Loucy (cell line): ENCODE results near the gene STX8.

ENCODE experiments used
- EZH2phosphoT487 ChIP-seq: fragments of 200-600 bp; IDR thresholded peaks from 2 replicates; pipeline ENCODE4 v1.6.1; 2018; ENCODE audit warnings: antibody characterized with exemption, mild to moderate bottlenecking, moderate library complexity, borderline replicate concordance
- TF ChIP-seq, protein P1 (sequence below): fragments of 200-600 bp; sonication (generic); conservative IDR thresholded peaks from 2 replicates; pipeline ENCODE4 v1.5.1; 2014; ENCODE audit warnings: mild to moderate bottlenecking, antibody characterized with exemption, low read length

DNA sequence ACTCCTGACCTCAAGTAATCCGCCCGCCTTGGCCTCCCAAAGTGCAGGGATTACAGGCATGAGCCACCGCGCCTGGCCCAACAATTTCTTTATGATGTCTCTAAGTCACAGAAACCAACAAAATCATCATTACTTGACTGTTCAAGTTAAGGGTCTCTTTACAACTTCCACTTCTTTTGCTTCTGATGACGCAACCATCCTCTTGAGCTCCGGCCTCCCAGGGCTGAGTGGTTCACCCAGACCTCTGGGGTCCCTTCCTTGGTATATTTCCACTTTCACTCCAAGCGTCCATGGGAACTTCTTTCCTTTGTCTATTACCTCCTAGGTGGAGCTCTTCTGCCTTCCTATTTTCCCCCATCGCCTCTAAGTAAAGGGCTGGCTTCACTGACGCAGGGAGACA, 300.6 kb downstream of the STX8 start:
- TF ChIP-seq, protein P1, sequence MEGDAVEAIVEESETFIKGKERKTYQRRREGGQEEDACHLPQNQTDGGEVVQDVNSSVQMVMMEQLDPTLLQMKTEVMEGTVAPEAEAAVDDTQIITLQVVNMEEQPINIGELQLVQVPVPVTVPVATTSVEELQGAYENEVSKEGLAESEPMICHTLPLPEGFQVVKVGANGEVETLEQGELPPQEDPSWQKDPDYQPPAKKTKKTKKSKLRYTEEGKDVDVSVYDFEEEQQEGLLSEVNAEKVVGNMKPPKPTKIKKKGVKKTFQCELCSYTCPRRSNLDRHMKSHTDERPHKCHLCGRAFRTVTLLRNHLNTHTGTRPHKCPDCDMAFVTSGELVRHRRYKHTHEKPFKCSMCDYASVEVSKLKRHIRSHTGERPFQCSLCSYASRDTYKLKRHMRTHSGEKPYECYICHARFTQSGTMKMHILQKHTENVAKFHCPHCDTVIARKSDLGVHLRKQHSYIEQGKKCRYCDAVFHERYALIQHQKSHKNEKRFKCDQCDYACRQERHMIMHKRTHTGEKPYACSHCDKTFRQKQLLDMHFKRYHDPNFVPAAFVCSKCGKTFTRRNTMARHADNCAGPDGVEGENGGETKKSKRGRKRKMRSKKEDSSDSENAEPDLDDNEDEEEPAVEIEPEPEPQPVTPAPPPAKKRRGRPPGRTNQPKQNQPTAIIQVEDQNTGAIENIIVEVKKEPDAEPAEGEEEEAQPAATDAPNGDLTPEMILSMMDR: no peak
- TF ChIP-seq EZH2phosphoT487: no peak
